H9 (cell line): Measurements from ENCODE around the gene NTMT1. TPM values are rescaled to one million over a fixed set of nuclear protein-coding genes. Genes with fewer than 3 reads are reported as not detected.

ENCODE experiments used
- DNase-seq: peaks from one replicate; pipeline ENCODE4 v3.0.0-alpha.2; 2017
- H2AFZ ChIP-seq: one replicate; pipeline ENCODE4 v1.6.1; 2013; ENCODE audit warnings: mild to moderate bottlenecking, low read length, control low read depth, moderate library complexity
- H2AK5ac ChIP-seq: 2 replicates; pipeline ENCODE4 v1.6.1; 2013; ENCODE audit warnings: low read length, control low read depth, mixed read lengths; ENCODE audit not compliant: insufficient read length
- H2BK120ac ChIP-seq: one replicate; pipeline ENCODE4 v1.6.1; 2013; ENCODE audit warnings: low read depth, mild to moderate bottlenecking, low read length, control low read depth, inconsistent platforms; ENCODE audit not compliant: poor library complexity, severe bottlenecking
- H2BK12ac ChIP-seq: 2 replicates; pipeline ENCODE4 v1.6.1; 2013; ENCODE audit warnings: low read length, control low read depth, mixed read lengths, low read depth; ENCODE audit not compliant: insufficient read length
- H2BK15ac ChIP-seq: 2 replicates; pipeline ENCODE4 v1.6.1; 2013; ENCODE audit warnings: low read depth, low read length, control low read depth
- H2BK20ac ChIP-seq: one replicate; pipeline ENCODE4 v1.6.1; 2013; ENCODE audit warnings: low read depth, mild to moderate bottlenecking, low read length, control low read depth, inconsistent platforms; ENCODE audit not compliant: poor library complexity, severe bottlenecking
- H2BK5ac ChIP-seq: 2 replicates; pipeline ENCODE4 v1.6.1; 2013; ENCODE audit warnings: low read length, control low read depth, mixed read lengths; ENCODE audit not compliant: insufficient read length
- H3K14ac ChIP-seq: 2 replicates; pipeline ENCODE4 v1.6.1; 2013; ENCODE audit warnings: low read length, control low read depth; ENCODE audit not compliant: insufficient read depth
- H3K18ac ChIP-seq: 2 replicates; pipeline ENCODE4 v1.6.1; 2013; ENCODE audit warnings: low read depth, mild to moderate bottlenecking, mixed read lengths, low read length, control low read depth; ENCODE audit not compliant: insufficient read length
- H3K23ac ChIP-seq: 2 replicates; pipeline ENCODE4 v1.6.1; 2013; ENCODE audit warnings: low read length, control low read depth, mixed read lengths, low read depth; ENCODE audit not compliant: insufficient read length
- H3K23me2 ChIP-seq: 2 replicates; pipeline ENCODE4 v1.6.1; 2013; ENCODE audit warnings: low read depth, mild to moderate bottlenecking, mixed read lengths, low read length, control low read depth; ENCODE audit not compliant: insufficient read length, poor library complexity, severe bottlenecking
- H3K27ac ChIP-seq: 2 replicates; pipeline ENCODE4 v1.5.1; 2013; ENCODE audit warnings: low read length, control low read depth, mixed read lengths, low read depth; ENCODE audit not compliant: insufficient read length
- H3K27me3 ChIP-seq: 2 replicates; pipeline ENCODE4 v1.6.1; 2013; ENCODE audit warnings: low read length, control low read depth, inconsistent platforms; ENCODE audit not compliant: insufficient read depth
- H3K4ac ChIP-seq: 2 replicates; pipeline ENCODE4 v1.6.1; 2013; ENCODE audit warnings: low read depth, mild to moderate bottlenecking, control low read depth, inconsistent platforms, low read length, moderate library complexity
- H3K4me1 ChIP-seq: 2 replicates; pipeline ENCODE4 v1.6.1; 2013; ENCODE audit warnings: low read length, control low read depth, inconsistent platforms; ENCODE audit not compliant: insufficient read depth
- H3K4me2 ChIP-seq: 2 replicates; pipeline ENCODE4 v1.6.1; 2013; ENCODE audit warnings: low read length, control low read depth, mixed read lengths; ENCODE audit not compliant: insufficient read length, insufficient read depth
- H3K56ac ChIP-seq: 2 replicates; pipeline ENCODE4 v1.6.1; 2013; ENCODE audit warnings: low read depth, mild to moderate bottlenecking, mixed read lengths, low read length, control low read depth; ENCODE audit not compliant: insufficient read length
- H3K79me1 ChIP-seq: 2 replicates; pipeline ENCODE4 v1.6.1; 2013; ENCODE audit warnings: low read depth, mild to moderate bottlenecking, moderate library complexity, low read length, control low read depth, inconsistent platforms; ENCODE audit not compliant: insufficient read depth, poor library complexity, severe bottlenecking
- H3K79me2 ChIP-seq: 2 replicates; pipeline ENCODE4 v1.6.1; 2013; ENCODE audit warnings: low read length, control low read depth, inconsistent platforms; ENCODE audit not compliant: insufficient read depth
- H3K9ac ChIP-seq: 2 replicates; pipeline ENCODE4 v1.6.1; 2013; ENCODE audit warnings: low read length, control low read depth, mixed read lengths; ENCODE audit not compliant: insufficient read length; ENCODE audit errors: extremely low read depth
- H3K9me3 ChIP-seq: one replicate; pipeline ENCODE4 v1.6.1; 2013; ENCODE audit warnings: low read depth, low read length, inconsistent platforms; ENCODE audit not compliant: control insufficient read depth
- H3T11ph ChIP-seq: one replicate; pipeline ENCODE4 v1.6.1; 2013; ENCODE audit warnings: mild to moderate bottlenecking, low read length, control low read depth, inconsistent platforms
- H4K20me1 ChIP-seq: one replicate; pipeline ENCODE4 v1.6.1; 2013; ENCODE audit not compliant: control insufficient read depth, insufficient read length, insufficient read depth
- H4K5ac ChIP-seq: 2 replicates; pipeline ENCODE4 v1.6.1; 2013; ENCODE audit warnings: low read depth, mild to moderate bottlenecking, mixed read lengths, low read length, control low read depth; ENCODE audit not compliant: insufficient read length
- H4K8ac ChIP-seq: replicated peaks from 2 replicates; pipeline ENCODE4 v1.6.1; 2013; ENCODE audit warnings: low read length, control low read depth, mixed read lengths, low read depth; ENCODE audit not compliant: insufficient read length
- H4K91ac ChIP-seq: 2 replicates; pipeline ENCODE4 v1.6.1; 2013; ENCODE audit warnings: low read depth, mild to moderate bottlenecking, moderate library complexity, mixed read lengths, low read length, control low read depth; ENCODE audit not compliant: insufficient read length
- H3K27ac Mint-ChIP-seq, 3 experiments: 2 replicates in 2 of 3; 3 replicates in 1 of 3; pipeline ENCODE4 v1.8.0; 2020 to 2021; ENCODE audit warnings: mixed read lengths in 3 of 3, mild to moderate bottlenecking in 1 of 3, moderate library complexity in 1 of 3
- H3K27me3 Mint-ChIP-seq: 2 replicates; pipeline ENCODE4 v1.8.0; 2021; ENCODE audit warnings: low read depth, mild to moderate bottlenecking, moderate library complexity, mixed read lengths
- H3K36me3 Mint-ChIP-seq, 3 experiments: 2 replicates in 2 of 3; 3 replicates in 1 of 3; pipeline ENCODE4 v1.8.0; 2020 to 2021; ENCODE audit warnings: low read depth in 3 of 3, mixed read lengths in 3 of 3; ENCODE audit not compliant: insufficient read depth in 1 of 3
- H3K4me1 Mint-ChIP-seq, 2 experiments: 2 replicates each; pipeline ENCODE4 v1.8.0; 2020; ENCODE audit warnings: mixed read lengths in 2 of 2
- H3K4me3 Mint-ChIP-seq, 2 experiments: 2 replicates in 1 of 2; 3 replicates in 1 of 2; pipeline ENCODE4 v1.8.0; 2020 to 2021; ENCODE audit warnings: mild to moderate bottlenecking in 2 of 2, mixed read lengths in 2 of 2, moderate library complexity in 1 of 2
- H3K9me3 Mint-ChIP-seq, 2 experiments: 2 replicates in 1 of 2; 3 replicates in 1 of 2; pipeline ENCODE4 v1.8.0; 2020; ENCODE audit warnings: mild to moderate bottlenecking in 2 of 2, mixed read lengths in 2 of 2, moderate library complexity in 1 of 2
- CTCF ChIP-seq: fragments of 200-600 bp; sonication (generic); conservative IDR thresholded peaks from 3 replicates; pipeline ENCODE4 v1.8.0; 2021; ENCODE audit warnings: antibody characterized with exemption, mild to moderate bottlenecking
- WGBS: extraction: QIAGEN DNeasy Blood & Tissue Kit; methylation state at CpG from one replicate; pipeline ENCODE4 v1.1.7; 2013; ENCODE audit warnings: missing lambda C conversion rate, low lambda C conversion rate, mixed read lengths; ENCODE audit not compliant: insufficient read length; ENCODE audit errors: extremely low coverage; 5-methylcytosine and 5-hydroxymethylcytosine counted together
- total RNA-seq: library from RNA; stranded (reverse); gene quantifications from 2 replicates; pipeline ENCODE4 v1.2.1, GENCODE V29; 2021

The NTMT1 gene
- total RNA-seq, 1 experiment from 2014 or later = 57.9 TPM

- DNase-seq = no peak
- Histone ChIP-seq H2AK5ac (no peak overlapping the region), H2BK20ac (no peak overlapping the region), H4K8ac (no peak overlapping the region), H3K14ac (peak overlapping the region; percentile 29; the same call in 1 of the 2 replicates), H3K18ac (peak overlapping the region; percentile 11), H3K79me1 (no peaks in the 10 kb centered on the region), H4K20me1 (no peaks in the 10 kb centered on the region), H4K91ac (no peak overlapping the region), H3K56ac (no peak overlapping the region), H2BK5ac (no peak overlapping the region), H3K23me2 (no peaks in the 10 kb centered on the region), H2BK120ac (no peak overlapping the region), H4K5ac (no peak overlapping the region), H3K9ac (no peak overlapping the region), H2BK12ac (no peak overlapping the region), H3K4ac (no peak overlapping the region), H2AFZ (no peak overlapping the region), H3K4me2 (no peak overlapping the region), H2BK15ac (no peak overlapping the region), H3K23ac (no peak overlapping the region), H3K9me3 (no peaks in the 10 kb centered on the region), H3K27me3 (no peaks in the 10 kb centered on the region), H3K79me2 (no peaks in the 10 kb centered on the region), H3K4me1 (no peaks in the 10 kb centered on the region), H3K27ac (no peak overlapping the region), H3T11ph (no peak overlapping the region)
- H3K27me3 Mint-ChIP-seq = peaks cover 5% of the 10 kb centered on the region; the same call in 1 of the 2 replicates
- no peak overlapping the region for H3K4me3 Mint-ChIP-seq
- no peaks in the 10 kb centered on the region for H3K9me3 Mint-ChIP-seq
- no peak for TF ChIP-seq CTCF
- H3K36me3 Mint-ChIP-seq = no peaks in the 10 kb centered on the region
- no CpG with 5 or more reads among the region's 15 CpGs for WGBS
- H3K27ac Mint-ChIP-seq = 0 out of 7 replicates have a peak overlapping the region, but pooled peaks of 1 of the 3 experiments have one; percentile 18
- H3K4me1 Mint-ChIP-seq = peaks cover 3 to 32% of the 10 kb centered on the region in 2 experiments; a peak in 3 of 4 replicates
Measured at GRCh38 chr9:129685220-129685932, 59.4 kb downstream of the NTMT1 start.

Other genes starting within 250 kb of the NTMT1 start
- gene C9orf50, start 5.1 kb upstream of the NTMT1 start, total RNA-seq = not detected in 2 replicates
- 21.0 and 21.6 TPM in 2 replicates for gene ASB6, start 16.0 kb downstream of the NTMT1 start, total RNA-seq
- 3.9 and 4.2 TPM in 2 replicates for gene PRRX2, start 39.5 kb downstream of the NTMT1 start, total RNA-seq
- gene PTGES, start 126.9 kb downstream of the NTMT1 start, total RNA-seq = 1.6 and 2.4 TPM in 2 replicates
- 18.1 and 18.7 TPM in 2 replicates for gene TOR1B, start 177.0 kb downstream of the NTMT1 start, total RNA-seq
- 57.0 and 60.1 TPM in 2 replicates for gene TOR1A, start 198.0 kb downstream of the NTMT1 start, total RNA-seq
- gene C9orf78, start 209.1 kb downstream of the NTMT1 start, total RNA-seq = 37.5 and 43.6 TPM in 2 replicates
- gene USP20, start 209.3 kb downstream of the NTMT1 start, total RNA-seq = 17.3 and 20.9 TPM in 2 replicates